Prostate gland (tissue), 2 donors: ENCODE measurements around the gene OPA1. TPM values are rescaled to one million over a fixed set of nuclear protein-coding genes. Genes with fewer than 3 reads are reported as not detected.

Experiments
- DNase-seq: peaks from one replicate; pipeline ENCODE4 v3.0.0-alpha.2; 2019; ENCODE audit warnings: low spot score
- H3K27ac ChIP-seq, 2 donors: fragments of 200-600 bp; sonication (generic); 2 replicates each; pipeline ENCODE4 v1.5.1; 2017 to 2019
- H3K27me3 ChIP-seq: fragments of 200-600 bp; sonication (generic); replicated peaks from 2 replicates; pipeline ENCODE4 v1.5.1; 2019; ENCODE audit not compliant: insufficient read depth
- H3K36me3 ChIP-seq, 2 donors: fragments of 200-600 bp; sonication (generic); 1 replicate in 1 of 2; 2 replicates in 1 of 2; pipeline versions ENCODE4 v1.5.1 to v1.8.1; 2017 to 2019
- H3K4me1 ChIP-seq: fragments of 200-600 bp; sonication (generic); replicated peaks from 2 replicates; pipeline ENCODE4 v1.5.1; 2019
- H3K4me3 ChIP-seq, 2 donors: fragments of 200-600 bp; sonication (generic); 2 replicates each; pipeline ENCODE4 v1.5.1; 2017 to 2019
- H3K9me3 ChIP-seq: fragments of 200-600 bp; sonication (generic); 2 replicates; pipeline ENCODE4 v1.5.1; 2017
- POLR2A ChIP-seq: fragments of 450-650 bp; IDR thresholded peaks from one replicate; pipeline ENCODE4 v1.6.1; 2016; ENCODE audit warnings: antibody characterized with exemption, mild to moderate bottlenecking
- POLR2AphosphoS5 ChIP-seq: sonication (generic); formaldehyde crosslinking; IDR thresholded peaks from one replicate; pipeline ENCODE4 v1.6.1; 2017; ENCODE audit warnings: antibody characterized with exemption
- whole genome bisulfite sequencing: methylation state at CpG from one replicate; pipeline ENCODE4 v1.1.5; 2018; 5-methylcytosine and 5-hydroxymethylcytosine counted together
- intact Hi-C: fragments of 100-400 bp; cut with DNase I; formaldehyde crosslinking; loops from one replicate; pipeline ENCODE4 v1.14.2; 2022
- total RNA-seq, 2 donors: library from RNA; depleted of rRNA; stranded (reverse); fragments of >200 nt; gene quantifications; one replicate each; pipeline ENCODE4 v1.1.0, GENCODE V29; 2016
- TF ChIP-seq, protein P1 (sequence below), 4 experiments: fragments of 200-600 bp in 2 of 4; fragments of 450-650 bp in 2 of 4; sonication (generic) in 2 of 4; IDR thresholded peaks; 1 replicate in 3 of 4; 2 replicates in 1 of 4; pipeline ENCODE4 v1.5.1; 2016 to 2019; ENCODE audit warnings: antibody characterized with exemption in 4 of 4, mild to moderate bottlenecking in 2 of 4, moderate library complexity in 2 of 4

OPA1 gene
- total RNA-seq, 2 donors from 2014 or later = 27.1 to 45.1 TPM

DNA sequence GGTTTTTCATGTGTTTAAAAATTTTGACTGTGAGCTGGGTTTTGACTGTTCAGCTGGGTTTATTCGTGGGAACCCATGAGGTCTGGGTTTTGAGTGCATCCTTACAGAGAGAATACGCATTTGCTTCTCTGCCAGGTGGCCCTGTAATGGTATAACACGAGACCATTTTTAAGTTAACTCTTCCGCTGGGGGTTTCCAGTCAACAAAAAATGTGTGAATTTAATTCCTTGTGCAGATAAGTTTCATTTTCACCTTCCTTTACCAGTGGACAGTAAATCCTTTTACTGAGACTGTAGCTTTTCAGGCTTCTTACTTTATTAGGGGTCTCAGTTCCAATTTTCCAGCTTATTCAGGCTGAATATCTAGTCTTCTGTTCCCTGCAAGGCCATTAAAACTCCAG, 149.6 kb downstream of the OPA1 start:
- no peak for TF ChIP-seq POLR2AphosphoS5
- TF ChIP-seq POLR2A = no peak
- TF ChIP-seq, protein P1, sequence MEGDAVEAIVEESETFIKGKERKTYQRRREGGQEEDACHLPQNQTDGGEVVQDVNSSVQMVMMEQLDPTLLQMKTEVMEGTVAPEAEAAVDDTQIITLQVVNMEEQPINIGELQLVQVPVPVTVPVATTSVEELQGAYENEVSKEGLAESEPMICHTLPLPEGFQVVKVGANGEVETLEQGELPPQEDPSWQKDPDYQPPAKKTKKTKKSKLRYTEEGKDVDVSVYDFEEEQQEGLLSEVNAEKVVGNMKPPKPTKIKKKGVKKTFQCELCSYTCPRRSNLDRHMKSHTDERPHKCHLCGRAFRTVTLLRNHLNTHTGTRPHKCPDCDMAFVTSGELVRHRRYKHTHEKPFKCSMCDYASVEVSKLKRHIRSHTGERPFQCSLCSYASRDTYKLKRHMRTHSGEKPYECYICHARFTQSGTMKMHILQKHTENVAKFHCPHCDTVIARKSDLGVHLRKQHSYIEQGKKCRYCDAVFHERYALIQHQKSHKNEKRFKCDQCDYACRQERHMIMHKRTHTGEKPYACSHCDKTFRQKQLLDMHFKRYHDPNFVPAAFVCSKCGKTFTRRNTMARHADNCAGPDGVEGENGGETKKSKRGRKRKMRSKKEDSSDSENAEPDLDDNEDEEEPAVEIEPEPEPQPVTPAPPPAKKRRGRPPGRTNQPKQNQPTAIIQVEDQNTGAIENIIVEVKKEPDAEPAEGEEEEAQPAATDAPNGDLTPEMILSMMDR (IDR thresholded peaks at IDR 0.05) = no peak
- Histone ChIP-seq H3K4me3 (no peak overlapping the region), H3K36me3 (no peaks in the 10 kb centered on the region), H3K9me3 (no peaks in the 10 kb centered on the region), H3K4me1 (no peaks in the 10 kb centered on the region), H3K27me3 (no peaks in the 10 kb centered on the region), H3K27ac (no peak overlapping the region)
- no peak for DNase-seq
- 87% methylated on average over 4 of the region's 4 CpGs for WGBS
- intact Hi-C loops = no loop called here

- TF ChIP-seq POLR2A (no peak), POLR2AphosphoS5 (no peak)
- TF ChIP-seq, protein P1 (IDR thresholded peaks at IDR 0.05) = no peak
- Histone ChIP-seq H3K27ac (no peak overlapping the region), H3K4me1 (no peaks in the 10 kb centered on the region), H3K36me3 (no peaks in the 10 kb centered on the region), H3K27me3 (no peaks in the 10 kb centered on the region), H3K9me3 (no peaks in the 10 kb centered on the region), H3K4me3 (no peak overlapping the region)
- WGBS = 52% methylated on average over 8 of the region's 8 CpGs
- intact Hi-C loops = no loop called here
- no peak for DNase-seq
These were observed 150.7 kb downstream of the OPA1 start for GRCh38 chr3:193743702-193744047.

DNA sequence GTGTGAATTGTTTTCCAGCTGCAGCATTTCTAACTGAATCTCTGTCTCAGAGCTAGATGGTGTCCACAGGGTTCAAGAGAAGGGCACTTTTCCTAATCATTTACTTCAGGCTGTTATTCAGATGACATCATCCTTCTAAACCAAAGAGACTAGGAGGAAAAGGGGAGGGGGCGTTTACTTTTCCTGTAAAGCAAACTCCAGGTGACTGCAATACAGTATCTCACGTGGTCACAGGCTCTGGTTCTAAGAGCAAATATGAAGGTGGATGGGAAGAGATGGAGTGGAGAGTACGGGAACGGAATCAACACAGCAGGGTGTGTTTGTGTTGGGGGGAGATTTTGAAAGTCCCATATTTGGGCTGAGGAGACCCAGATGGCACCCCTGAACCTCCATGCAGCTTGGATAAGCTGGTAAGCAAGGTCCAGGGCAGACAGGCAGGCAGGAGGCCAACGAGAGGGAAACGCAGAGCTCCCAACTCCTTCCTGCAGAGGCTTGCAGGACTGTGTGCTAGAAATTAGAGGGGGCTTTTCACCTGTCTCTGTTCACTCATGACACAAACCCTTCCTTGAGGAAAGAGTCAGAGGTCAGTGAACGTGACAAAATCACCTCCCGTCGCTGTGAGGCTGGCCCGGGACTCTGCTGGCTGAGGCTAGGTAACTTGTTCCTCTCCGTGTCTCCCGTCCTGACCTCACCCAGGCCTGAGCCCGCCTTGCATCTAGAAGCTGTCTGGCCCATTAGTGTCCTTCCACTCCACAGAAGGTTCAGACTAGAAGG, 151.2 kb downstream of the OPA1 start:
- intact Hi-C loops = no loop called here
- H3K4me3 ChIP-seq = no peak overlapping the region

DNA sequence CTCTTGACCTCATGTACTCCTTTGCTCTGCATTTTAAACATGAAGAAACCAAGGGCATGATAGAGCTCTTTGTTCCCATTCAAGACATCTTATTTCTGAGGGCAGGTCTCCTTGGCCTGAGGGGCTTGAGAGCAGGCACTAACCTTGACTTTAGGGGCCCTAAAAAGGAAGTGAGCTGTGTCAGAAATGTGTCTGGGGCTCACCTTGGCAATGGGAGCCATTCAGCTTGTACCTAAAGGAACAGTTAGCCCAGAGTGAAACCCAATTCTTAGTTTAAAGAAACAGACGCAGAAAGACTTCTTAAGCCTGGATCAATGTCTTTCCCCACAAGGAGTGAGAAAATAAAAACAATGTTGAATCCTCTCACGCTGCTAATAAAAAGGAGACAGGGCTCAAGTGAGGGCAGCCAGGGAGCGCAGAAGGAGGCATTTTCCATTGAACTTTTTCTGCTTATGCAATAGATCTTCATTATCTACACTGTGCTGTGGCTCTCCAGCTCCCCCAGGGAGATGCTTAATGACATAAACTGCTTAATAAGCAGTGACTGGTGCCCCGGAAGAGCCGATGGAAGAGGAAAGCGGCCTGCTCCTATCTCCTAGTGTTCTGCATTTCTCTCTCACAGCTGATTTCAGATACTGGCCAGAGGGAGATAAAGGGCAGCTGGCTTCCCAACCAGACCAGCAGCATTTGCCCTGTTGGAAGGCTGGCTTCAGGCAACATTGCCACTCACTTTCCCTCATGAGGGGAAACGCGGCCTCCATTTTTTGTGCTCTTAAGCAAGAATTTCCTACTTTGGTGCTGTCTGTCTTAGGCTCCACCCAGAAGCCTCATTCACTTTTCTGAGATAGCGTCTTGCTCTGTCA, 152.0 kb downstream of the OPA1 start:
- Histone ChIP-seq H3K4me3 (no peak overlapping the region), H3K4me1 (no peaks in the 10 kb centered on the region), H3K27me3 (no peaks in the 10 kb centered on the region), H3K36me3 (no peaks in the 10 kb centered on the region), H3K9me3 (no peaks in the 10 kb centered on the region), H3K27ac (no peak overlapping the region)
- TF ChIP-seq POLR2A (no peak), POLR2AphosphoS5 (no peak)
- TF ChIP-seq, protein P1 (IDR thresholded peaks at IDR 0.05) = no peak
- intact Hi-C loops = no loop called here
- 75% methylated on average over 9 of the region's 9 CpGs for WGBS
- DNase-seq = no peak

More for the DNA sequence above, 151.2 kb downstream of the OPA1 start:
- no peak for DNase-seq
- no peaks in the 10 kb centered on the region for H3K4me1 ChIP-seq
- no peaks in the 10 kb centered on the region for H3K36me3 ChIP-seq
- TF ChIP-seq POLR2A (no peak), POLR2AphosphoS5 (no peak)
- TF ChIP-seq, protein P1 (IDR thresholded peaks at IDR 0.05) = no peak
- H3K27me3 ChIP-seq = no peaks in the 10 kb centered on the region
- 76% methylated on average over 13 of the region's 13 CpGs for WGBS
- H3K9me3 ChIP-seq = no peaks in the 10 kb centered on the region
- no peak overlapping the region for H3K27ac ChIP-seq
